Measurements from ENCODE around the gene AUTS2.

The AUTS2 gene

GRCh38 chr7:70299472-70299807, 701.2 kb downstream of the AUTS2 start:
- Histone ChIP-seq H3K9ac (ENCODE audit: low read length) (no peak overlapping the region), H3K27me3 (ENCODE audit: control insufficient read depth, insufficient read depth, low read length) (no peaks in the 10 kb centered on the region), H3K27ac (ENCODE audit: low read depth, low read length) (no peak overlapping the region), H3K36me3 (ENCODE audit: control insufficient read depth, insufficient read depth, low read length) (no peaks in the 10 kb centered on the region), H3K4me1 (ENCODE audit: control insufficient read depth, insufficient read depth, low read length) (no peaks in the 10 kb centered on the region), H3K4me3 (ENCODE audit: low read length) (no peak overlapping the region)

GRCh38 chr7:70301673-70302185, 703.5 kb downstream of the AUTS2 start:
- Histone ChIP-seq H3K27ac (ENCODE audit: low read depth, low read length) (no peak overlapping the region), H3K4me1 (ENCODE audit: control insufficient read depth, insufficient read depth, low read length) (no peaks in the 10 kb centered on the region), H3K27me3 (ENCODE audit: control insufficient read depth, insufficient read depth, low read length) (no peaks in the 10 kb centered on the region), H3K9ac (ENCODE audit: low read length) (no peak overlapping the region), H3K4me3 (ENCODE audit: low read length) (no peak overlapping the region), H3K36me3 (ENCODE audit: control insufficient read depth, insufficient read depth, low read length) (no peaks in the 10 kb centered on the region)

GRCh38 chr7:70303309-70303708, 705.0 kb downstream of the AUTS2 start:
- no peak overlapping the region for H3K4me3 ChIP-seq (ENCODE audit: low read length)

GRCh38 chr7:70303780-70304179, 705.5 kb downstream of the AUTS2 start:
- Histone ChIP-seq H3K27ac (ENCODE audit: low read depth, low read length) (no peak overlapping the region), H3K9ac (ENCODE audit: low read length) (no peak overlapping the region), H3K4me3 (ENCODE audit: low read length) (no peak overlapping the region), H3K27me3 (ENCODE audit: control insufficient read depth, insufficient read depth, low read length) (no peaks in the 10 kb centered on the region), H3K36me3 (ENCODE audit: control insufficient read depth, insufficient read depth, low read length) (no peaks in the 10 kb centered on the region), H3K4me1 (ENCODE audit: control insufficient read depth, insufficient read depth, low read length) (no peaks in the 10 kb centered on the region)

More at GRCh38 chr7:70303309-70303708, 705.0 kb downstream of the AUTS2 start:
- H3K36me3 ChIP-seq (ENCODE audit: control insufficient read depth, insufficient read depth, low read length), result no peaks in the 10 kb centered on the region
- no peak overlapping the region for H3K9ac ChIP-seq (ENCODE audit: low read length)
- H3K27me3 ChIP-seq (ENCODE audit: control insufficient read depth, insufficient read depth, low read length), result no peaks in the 10 kb centered on the region
- no peak overlapping the region for H3K27ac ChIP-seq (ENCODE audit: low read depth, low read length)
- no peaks in the 10 kb centered on the region for H3K4me1 ChIP-seq (ENCODE audit: control insufficient read depth, insufficient read depth, low read length)

- H3K9ac ChIP-seq (ENCODE audit: low read length), result no peak overlapping the region
- no peaks in the 10 kb centered on the region for H3K4me1 ChIP-seq (ENCODE audit: control insufficient read depth, insufficient read depth, low read length)
- no peak overlapping the region for H3K4me3 ChIP-seq (ENCODE audit: low read length)
- H3K27me3 ChIP-seq (ENCODE audit: control insufficient read depth, insufficient read depth, low read length), result no peaks in the 10 kb centered on the region
- H3K27ac ChIP-seq (ENCODE audit: low read depth, low read length), result no peak overlapping the region
- no peaks in the 10 kb centered on the region for H3K36me3 ChIP-seq (ENCODE audit: control insufficient read depth, insufficient read depth, low read length)
These were observed 707.9 kb downstream of the AUTS2 start for GRCh38 chr7:70306173-70306572.

- Histone ChIP-seq H3K9ac (ENCODE audit: low read length) (no peak overlapping the region), H3K27ac (ENCODE audit: low read depth, low read length) (no peak overlapping the region), H3K4me3 (ENCODE audit: low read length) (no peak overlapping the region), H3K27me3 (ENCODE audit: control insufficient read depth, insufficient read depth, low read length) (no peaks in the 10 kb centered on the region), H3K4me1 (ENCODE audit: control insufficient read depth, insufficient read depth, low read length) (no peaks in the 10 kb centered on the region), H3K36me3 (ENCODE audit: control insufficient read depth, insufficient read depth, low read length) (no peaks in the 10 kb centered on the region)
These were observed 709.4 kb downstream of the AUTS2 start for GRCh38 chr7:70307544-70308106.

- H3K4me3 ChIP-seq (ENCODE audit: low read length), result no peak overlapping the region
- no peaks in the 10 kb centered on the region for H3K4me1 ChIP-seq (ENCODE audit: control insufficient read depth, insufficient read depth, low read length)
- no peaks in the 10 kb centered on the region for H3K36me3 ChIP-seq (ENCODE audit: control insufficient read depth, insufficient read depth, low read length)
- H3K9ac ChIP-seq (ENCODE audit: low read length), result no peak overlapping the region
- H3K27ac ChIP-seq (ENCODE audit: low read depth, low read length), result no peak overlapping the region
- H3K27me3 ChIP-seq (ENCODE audit: control insufficient read depth, insufficient read depth, low read length), result no peaks in the 10 kb centered on the region
These were observed 714.1 kb downstream of the AUTS2 start for GRCh38 chr7:70312336-70312735.

- Histone ChIP-seq H3K9ac (ENCODE audit: low read length) (no peak overlapping the region), H3K4me1 (ENCODE audit: control insufficient read depth, insufficient read depth, low read length) (no peaks in the 10 kb centered on the region), H3K4me3 (ENCODE audit: low read length) (no peak overlapping the region), H3K27ac (ENCODE audit: low read depth, low read length) (no peak overlapping the region), H3K36me3 (ENCODE audit: control insufficient read depth, insufficient read depth, low read length) (no peaks in the 10 kb centered on the region), H3K27me3 (ENCODE audit: control insufficient read depth, insufficient read depth, low read length) (no peaks in the 10 kb centered on the region)
These were observed 715.0 kb downstream of the AUTS2 start for GRCh38 chr7:70313271-70313670.

GRCh38 chr7:70313687-70314086, 715.4 kb downstream of the AUTS2 start:
- Histone ChIP-seq H3K27me3 (ENCODE audit: control insufficient read depth, insufficient read depth, low read length) (no peaks in the 10 kb centered on the region), H3K36me3 (ENCODE audit: control insufficient read depth, insufficient read depth, low read length) (no peaks in the 10 kb centered on the region), H3K27ac (ENCODE audit: low read depth, low read length) (no peak overlapping the region), H3K9ac (ENCODE audit: low read length) (no peak overlapping the region), H3K4me3 (ENCODE audit: low read length) (no peak overlapping the region), H3K4me1 (ENCODE audit: control insufficient read depth, insufficient read depth, low read length) (no peaks in the 10 kb centered on the region)

- H3K27me3 ChIP-seq (ENCODE audit: control insufficient read depth, insufficient read depth, low read length), result no peaks in the 10 kb centered on the region
- no peak overlapping the region for H3K4me3 ChIP-seq (ENCODE audit: low read length)
- H3K4me1 ChIP-seq (ENCODE audit: control insufficient read depth, insufficient read depth, low read length), result no peaks in the 10 kb centered on the region
- H3K27ac ChIP-seq (ENCODE audit: low read depth, low read length), result no peak overlapping the region
- H3K36me3 ChIP-seq (ENCODE audit: control insufficient read depth, insufficient read depth, low read length), result no peaks in the 10 kb centered on the region
- H3K9ac ChIP-seq (ENCODE audit: low read length), result no peak overlapping the region
These were observed 715.9 kb downstream of the AUTS2 start for GRCh38 chr7:70314221-70314620.

GRCh38 chr7:70316745-70317144, 718.5 kb downstream of the AUTS2 start:
- Histone ChIP-seq H3K4me1 (ENCODE audit: control insufficient read depth, insufficient read depth, low read length) (no peaks in the 10 kb centered on the region), H3K27ac (ENCODE audit: low read depth, low read length) (no peak overlapping the region), H3K36me3 (ENCODE audit: control insufficient read depth, insufficient read depth, low read length) (no peaks in the 10 kb centered on the region), H3K27me3 (ENCODE audit: control insufficient read depth, insufficient read depth, low read length) (no peaks in the 10 kb centered on the region), H3K4me3 (ENCODE audit: low read length) (no peak overlapping the region), H3K9ac (ENCODE audit: low read length) (no peak overlapping the region)

GRCh38 chr7:70317356-70317755, 719.1 kb downstream of the AUTS2 start:
- Histone ChIP-seq H3K27me3 (ENCODE audit: control insufficient read depth, insufficient read depth, low read length) (no peaks in the 10 kb centered on the region), H3K27ac (ENCODE audit: low read depth, low read length) (no peak overlapping the region), H3K4me1 (ENCODE audit: control insufficient read depth, insufficient read depth, low read length) (no peaks in the 10 kb centered on the region), H3K36me3 (ENCODE audit: control insufficient read depth, insufficient read depth, low read length) (no peaks in the 10 kb centered on the region), H3K9ac (ENCODE audit: low read length) (no peak overlapping the region), H3K4me3 (ENCODE audit: low read length) (no peak overlapping the region)

GRCh38 chr7:70318511-70318910, 720.2 kb downstream of the AUTS2 start:
- Histone ChIP-seq H3K27me3 (ENCODE audit: control insufficient read depth, insufficient read depth, low read length) (no peaks in the 10 kb centered on the region), H3K4me1 (ENCODE audit: control insufficient read depth, insufficient read depth, low read length) (no peaks in the 10 kb centered on the region), H3K4me3 (ENCODE audit: low read length) (no peak overlapping the region), H3K9ac (ENCODE audit: low read length) (no peak overlapping the region), H3K27ac (ENCODE audit: low read depth, low read length) (no peak overlapping the region), H3K36me3 (ENCODE audit: control insufficient read depth, insufficient read depth, low read length) (no peaks in the 10 kb centered on the region)

Data from rectal smooth muscle tissue (tissue), 1 donor.